ENCODE results near the gene CXCL14. TPM values are rescaled to one million over a fixed set of nuclear protein-coding genes. Genes with fewer than 3 reads are reported as not detected.

Gene CXCL14
- total RNA-seq, 1 experiment from 2014 or later, result not detected

GRCh38 chr5:135578305-135578684, 496 bp downstream of the CXCL14 start:
- no TSS peak for BruUV-seq (replicated peaks)
- peaks cover 45% of the 10 kb centered on the region for H3K27me3 Mint-ChIP-seq (ENCODE audit: insufficient read depth, unreplicated experiment)
- H3K4me3 Mint-ChIP-seq (ENCODE audit: unreplicated experiment), result peak overlapping the region; percentile 69
- TF ChIP-seq CTCF (IDR thresholded peaks at IDR 0.05; ENCODE audit: unreplicated experiment), result no peak
- intact Hi-C loops (cut with micrococcal nuclease), result no loop called here
- no peaks in the 10 kb centered on the region for H3K4me1 Mint-ChIP-seq (ENCODE audit: insufficient read depth, unreplicated experiment)
- CTCF ChIA-PET, result interaction anchor here (0.6 to 23.9 kb wide), 8 partner anchors 14 to 252 kb away, joined by 3 to 391 read pairs (median 4); no protein-coding TSS in a partner anchor
- H3K9me3 Mint-ChIP-seq (ENCODE audit: unreplicated experiment), result no peaks in the 10 kb centered on the region
- no peak for DNase-seq (ENCODE audit: unreplicated experiment)
- POLR2A ChIA-PET, result interaction anchor here (0.6 to 1.0 kb wide), 4 partner anchors 16 to 252 kb away, joined by 3 read pairs; no protein-coding TSS in a partner anchor
- no peak overlapping the region for H3K27ac Mint-ChIP-seq (ENCODE audit: low read depth, unreplicated experiment)
- no peaks in the 10 kb centered on the region for H3K36me3 Mint-ChIP-seq (ENCODE audit: insufficient read depth, unreplicated experiment)

GRCh38 chr5:135577421-135577820, 1.4 kb downstream of the CXCL14 start:
- Mint-ChIP-seq H3K36me3 (ENCODE audit: insufficient read depth, unreplicated experiment) (no peaks in the 10 kb centered on the region), H3K27me3 (ENCODE audit: insufficient read depth, unreplicated experiment) (peaks cover 37% of the 10 kb centered on the region), H3K4me1 (ENCODE audit: insufficient read depth, unreplicated experiment) (no peaks in the 10 kb centered on the region), H3K9me3 (ENCODE audit: unreplicated experiment) (no peaks in the 10 kb centered on the region), H3K4me3 (ENCODE audit: unreplicated experiment) (no peak overlapping the region), H3K27ac (ENCODE audit: low read depth, unreplicated experiment) (no peak overlapping the region)
- no peak for TF ChIP-seq CTCF (IDR thresholded peaks at IDR 0.05; ENCODE audit: unreplicated experiment)
- CTCF ChIA-PET, result interaction anchor here (0.9 to 23.9 kb wide), 6 partner anchors 13 to 253 kb away, joined by 3 to 391 read pairs (median 6); no protein-coding TSS in a partner anchor
- no TSS peak for BruUV-seq (replicated peaks)
- DNase-seq (ENCODE audit: unreplicated experiment), result no peak
- intact Hi-C loops (cut with micrococcal nuclease), result no loop called here
- POLR2A ChIA-PET, result no interaction called here

- no TSS peak for BruUV-seq (replicated peaks)
- no peak overlapping the region for H3K4me3 Mint-ChIP-seq (ENCODE audit: unreplicated experiment)
- no peaks in the 10 kb centered on the region for H3K4me1 Mint-ChIP-seq (ENCODE audit: insufficient read depth, unreplicated experiment)
- intact Hi-C loops (cut with micrococcal nuclease), result no loop called here
- DNase-seq (ENCODE audit: unreplicated experiment), result no peak
- no peak overlapping the region for H3K27ac Mint-ChIP-seq (ENCODE audit: low read depth, unreplicated experiment)
- TF ChIP-seq CTCF (IDR thresholded peaks at IDR 0.05; ENCODE audit: unreplicated experiment), result no peak
- CTCF ChIA-PET, result interaction anchor here (1.1 to 23.9 kb wide), 4 partner anchors 12 to 145 kb away, joined by 4 to 391 read pairs (median 6); no protein-coding TSS in a partner anchor
- no peaks in the 10 kb centered on the region for H3K36me3 Mint-ChIP-seq (ENCODE audit: insufficient read depth, unreplicated experiment)
- POLR2A ChIA-PET, result interaction anchor here (1.8 kb wide), 1 partner anchor 9 kb away, joined by 7 read pairs; no protein-coding TSS in a partner anchor
- peaks cover 24% of the 10 kb centered on the region for H3K27me3 Mint-ChIP-seq (ENCODE audit: insufficient read depth, unreplicated experiment)
- no peaks in the 10 kb centered on the region for H3K9me3 Mint-ChIP-seq (ENCODE audit: unreplicated experiment)
These were observed 2.7 kb downstream of the CXCL14 start for GRCh38 chr5:135576075-135576599.

GRCh38 chr5:135574493-135574892, 4.3 kb downstream of the CXCL14 start:
- H3K36me3 Mint-ChIP-seq (ENCODE audit: insufficient read depth, unreplicated experiment), result no peaks in the 10 kb centered on the region
- peaks cover 14% of the 10 kb centered on the region for H3K27me3 Mint-ChIP-seq (ENCODE audit: insufficient read depth, unreplicated experiment)
- no peak for TF ChIP-seq CTCF (IDR thresholded peaks at IDR 0.05; ENCODE audit: unreplicated experiment)
- no peaks in the 10 kb centered on the region for H3K4me1 Mint-ChIP-seq (ENCODE audit: insufficient read depth, unreplicated experiment)
- no peak overlapping the region for H3K27ac Mint-ChIP-seq (ENCODE audit: low read depth, unreplicated experiment)
- intact Hi-C loops (cut with micrococcal nuclease), result no loop called here
- ChIA-PET POLR2A (no interaction called here), CTCF (interaction anchor here (0.7 to 32.2 kb wide), 6 partner anchors 10 to 256 kb away, joined by 3 to 2166 read pairs (median 5); partner anchors contain the start of gene TIFAB)
- BruUV-seq (replicated peaks), result no TSS peak
- H3K9me3 Mint-ChIP-seq (ENCODE audit: unreplicated experiment), result no peaks in the 10 kb centered on the region
- no peak overlapping the region for H3K4me3 Mint-ChIP-seq (ENCODE audit: unreplicated experiment)
- no peak for DNase-seq (ENCODE audit: unreplicated experiment)

All from MCF 10A (cell line).